ENCODE measurements around the gene GABRG3. TPM values are rescaled to one million over a fixed set of nuclear protein-coding genes. Genes with fewer than 3 reads are reported as not detected.

GABRG3 gene
- total and polyA plus RNA-seq, 2 donors (not counting 3 experiments of a cell fraction or from before 2014, with no cell fraction given) = not detected

GRCh38 chr15:27201425-27201824 lies 230.4 kb downstream of the GABRG3 start:
- intact Hi-C loops (cut with micrococcal nuclease) (no loop called here), dilution Hi-C loops (cut with MboI; ENCODE audit: extremely low pct_ligation_motif_present, low sequenced_read_pairs) (no loop called here)
- no peaks in the 10 kb centered on the region for H4K20me1 ChIP-seq (replicated peaks; ENCODE audit: control insufficient read depth, extremely low read depth, insufficient read depth, low read length)
- no peaks in the 10 kb centered on the region for H3K36me3 ChIP-seq (ENCODE audit: control insufficient read depth in 2 of 2, extremely low read depth in 1 of 2, insufficient read depth in 2 of 2, low read length in 2 of 2)
- H2AFZ ChIP-seq (ENCODE audit: low read depth, low read length) = no peak overlapping the region
- no peaks in the 10 kb centered on the region for H3K9me1 ChIP-seq (replicated peaks; ENCODE audit: control insufficient read depth, extremely low read depth, insufficient read depth, low read length)
- H3K9me3 ChIP-seq (replicated peaks; ENCODE audit: control insufficient read depth, insufficient read depth, low read length) = no peaks in the 10 kb centered on the region
- no peak overlapping the region for H3K9ac ChIP-seq (replicated peaks; ENCODE audit: extremely low read depth, insufficient read depth, low read length)
- H3K27ac ChIP-seq (ENCODE audit: insufficient read depth, low read depth, low read length) = no peak overlapping the region
- no peak for FAIRE-seq
- BruUV-seq (replicated peaks) = no TSS peak
- no peak for DNase-seq (ENCODE audit: low read depth, low spot score)
- POLR2A ChIA-PET = no interaction called here
- no peak overlapping the region for H3K4me3 ChIP-seq (replicated peaks in 1 of 3; ENCODE audit: insufficient read depth in 1 of 3, low read depth in 1 of 3, low read length in 3 of 3)
- H3K79me2 ChIP-seq (ENCODE audit: control insufficient read depth, insufficient read depth, low read length) = no peaks in the 10 kb centered on the region
- no peaks in the 10 kb centered on the region for H3K27me3 ChIP-seq (ENCODE audit: control insufficient read depth in 2 of 2, insufficient read depth in 2 of 2, low read length in 2 of 2)
- CTCF ChIA-PET = no interaction called here
- H3K4me2 ChIP-seq (ENCODE audit: insufficient read depth, low read length) = no peak overlapping the region
- H3K4me1 ChIP-seq (ENCODE audit: control insufficient read depth, extremely low read depth, insufficient read depth, low read length) = no peaks in the 10 kb centered on the region
- TF ChIP-seq MAX (IDR thresholded peaks at IDR 0.05; ENCODE audit: insufficient read depth, insufficient read length) (no peak), MYC (IDR thresholded peaks at IDR 0.05; ENCODE audit: low read depth, low read length) (no peak), JUN (IDR thresholded peaks at IDR 0.05; ENCODE audit: borderline replicate concordance, insufficient read depth, insufficient read length, low read depth) (no peak), POLR2A (IDR thresholded peaks at IDR 0.05; ENCODE audit: low read depth, low read length) (no peak), POLR2AphosphoS5 (IDR thresholded peaks at IDR 0.05; ENCODE audit: insufficient read depth, low read depth, low read length) (no peak), FOS (IDR thresholded peaks at IDR 0.05; ENCODE audit: borderline replicate concordance, insufficient read depth, low read length) (no peak), CTCF (IDR thresholded peaks at IDR 0.05; ENCODE audit: extremely low read depth in 1 of 2, insufficient read depth in 1 of 2, low read depth in 1 of 2, low read length in 2 of 2) (no peak), GATA2 (IDR thresholded peaks at IDR 0.05; ENCODE audit: insufficient read depth, insufficient read length, low read depth, low read length) (no peak), EZH2 (IDR thresholded peaks at IDR 0.05; ENCODE audit: borderline replicate concordance, low read depth, low read length, severe bottlenecking) (no peak)

Measured in endothelial cell of umbilical vein (primary cell).